Measurements from ENCODE around the gene BLZF1. TPM values are rescaled to one million over a fixed set of nuclear protein-coding genes. Genes with fewer than 3 reads are reported as not detected.
"Not testable (repeated sequence)": the region's sequence is repeated elsewhere in the genome, so short reads cannot be mapped to it uniquely, and the experiment has no call there.

Gene BLZF1
- total and polyA plus RNA-seq, 2 experiments from 2014 or later: 16.3 to 29.6 TPM

- H4K20me1 ChIP-seq (ENCODE audit: insufficient read depth, poor library complexity, severe bottlenecking): no peaks in the 10 kb centered on the region
- no peak overlapping the region for H2AFZ ChIP-seq
- H3K4me3 ChIP-seq: no peak overlapping the region
- no peaks in the 10 kb centered on the region for H3K27me3 ChIP-seq
- H3K4me2 ChIP-seq: no peak overlapping the region
- TF ChIP-seq EZH2phosphoT487 (IDR thresholded peaks at IDR 0.05; ENCODE audit: low read depth, severe bottlenecking, unreplicated experiment) (no peak), EZH2 (IDR thresholded peaks at IDR 0.05; ENCODE audit: borderline replicate concordance) (no peak), CTCF (IDR thresholded peaks at IDR 0.05; ENCODE audit: poor library complexity) (no peak)
- H3K36me3 ChIP-seq (replicated peaks; ENCODE audit: insufficient read depth, low read depth): no peaks in the 10 kb centered on the region
- H3K4me1 ChIP-seq (ENCODE audit: insufficient read depth): no peaks in the 10 kb centered on the region
- H3K9me2 ChIP-seq (replicated peaks; ENCODE audit: insufficient read depth): no peaks in the 10 kb centered on the region
- H3K79me2 ChIP-seq: no peaks in the 10 kb centered on the region
- DNase-seq (ENCODE audit: low spot score): no peak
- no peak overlapping the region for H3K27ac ChIP-seq
- no peaks in the 10 kb centered on the region for H3K9me3 ChIP-seq (ENCODE audit: low read depth)
These were observed 19.4 kb downstream of the BLZF1 start for GRCh38 chr1:169387399-169387798.

- DNase-seq (ENCODE audit: low spot score): no peak
- Histone ChIP-seq H3K9me2 (replicated peaks; ENCODE audit: insufficient read depth) (no peaks in the 10 kb centered on the region), H3K79me2 (no peaks in the 10 kb centered on the region), H3K4me1 (ENCODE audit: insufficient read depth) (no peaks in the 10 kb centered on the region), H2AFZ (no peak overlapping the region), H3K9me3 (ENCODE audit: low read depth) (no peaks in the 10 kb centered on the region), H3K27me3 (no peaks in the 10 kb centered on the region), H3K4me3 (no peak overlapping the region), H3K4me2 (no peak overlapping the region), H3K36me3 (replicated peaks; ENCODE audit: insufficient read depth, low read depth) (no peaks in the 10 kb centered on the region), H4K20me1 (ENCODE audit: insufficient read depth, poor library complexity, severe bottlenecking) (no peaks in the 10 kb centered on the region), H3K27ac (no peak overlapping the region)
- TF ChIP-seq EZH2 (IDR thresholded peaks at IDR 0.05; ENCODE audit: borderline replicate concordance): no peak
- TF ChIP-seq CTCF (IDR thresholded peaks at IDR 0.05; ENCODE audit: poor library complexity): no peak
- TF ChIP-seq EZH2phosphoT487 (IDR thresholded peaks at IDR 0.05; ENCODE audit: low read depth, severe bottlenecking, unreplicated experiment): no peak
These were observed 22.3 kb downstream of the BLZF1 start for GRCh38 chr1:169390303-169390702.

DNA sequence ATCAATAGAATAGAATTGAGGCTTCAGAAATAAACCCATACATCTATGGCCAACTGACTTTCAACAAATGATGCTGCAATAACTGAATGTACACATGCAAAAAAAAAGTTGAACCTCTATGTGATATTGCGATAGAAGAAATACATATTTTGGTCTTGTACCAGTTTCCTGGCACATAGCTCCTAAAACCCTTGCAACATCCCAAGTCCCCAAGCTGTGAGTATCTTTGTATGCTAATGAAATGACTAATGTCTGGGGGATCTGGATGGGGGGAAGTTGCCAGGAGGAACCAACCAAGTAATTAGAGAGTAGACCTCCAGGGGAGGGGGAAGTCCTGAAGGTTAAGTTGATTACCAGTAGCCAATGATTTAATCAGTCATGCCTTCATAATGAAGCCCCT is 24.4 kb downstream of the BLZF1 start:
- Histone ChIP-seq H4K20me1 (ENCODE audit: insufficient read depth, poor library complexity, severe bottlenecking) (no peaks in the 10 kb centered on the region), H2AFZ (no peak overlapping the region), H3K27me3 (no peaks in the 10 kb centered on the region), H3K36me3 (replicated peaks; ENCODE audit: insufficient read depth, low read depth) (no peaks in the 10 kb centered on the region), H3K9me2 (replicated peaks; ENCODE audit: insufficient read depth) (no peaks in the 10 kb centered on the region), H3K4me1 (ENCODE audit: insufficient read depth) (no peaks in the 10 kb centered on the region), H3K79me2 (no peaks in the 10 kb centered on the region), H3K4me2 (no peak overlapping the region), H3K9me3 (ENCODE audit: low read depth) (no peaks in the 10 kb centered on the region), H3K27ac (no peak overlapping the region), H3K4me3 (no peak overlapping the region)
- TF ChIP-seq CTCF (IDR thresholded peaks at IDR 0.05; ENCODE audit: poor library complexity) (no peak), EZH2 (IDR thresholded peaks at IDR 0.05; ENCODE audit: borderline replicate concordance) (no peak), EZH2phosphoT487 (IDR thresholded peaks at IDR 0.05; ENCODE audit: low read depth, severe bottlenecking, unreplicated experiment) (no peak)
- no peak for DNase-seq (ENCODE audit: low spot score)
- WGBS (ENCODE audit: low lambda C conversion rate, missing lambda C conversion rate): 100% methylated on average over 1 of the region's 1 CpG

DNA sequence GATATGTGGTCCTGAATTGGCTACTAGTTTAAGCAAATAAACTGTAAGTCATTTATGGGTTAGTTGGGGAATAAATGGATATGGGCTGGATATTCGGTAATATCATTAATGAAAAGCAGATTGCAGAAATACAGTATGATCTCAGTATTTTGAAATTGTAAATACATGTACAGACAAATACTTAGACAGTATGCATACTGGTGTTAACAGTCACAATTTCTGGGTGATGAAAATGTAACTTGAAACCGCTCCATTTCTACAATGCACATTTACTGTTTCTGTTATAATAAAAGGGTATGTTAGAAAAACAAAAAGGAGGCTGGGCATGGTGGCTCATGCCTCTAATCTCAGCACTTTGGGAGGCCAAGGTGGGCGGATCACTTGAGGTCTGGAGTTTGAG is 28.0 kb downstream of the BLZF1 start:
- no peak for TF ChIP-seq CTCF (IDR thresholded peaks at IDR 0.05; ENCODE audit: poor library complexity)
- no peak for TF ChIP-seq EZH2phosphoT487 (IDR thresholded peaks at IDR 0.05; ENCODE audit: low read depth, severe bottlenecking, unreplicated experiment)
- no peak for TF ChIP-seq EZH2 (IDR thresholded peaks at IDR 0.05; ENCODE audit: borderline replicate concordance)
- H3K36me3 ChIP-seq (replicated peaks; ENCODE audit: insufficient read depth, low read depth): no peaks in the 10 kb centered on the region
- no peaks in the 10 kb centered on the region for H4K20me1 ChIP-seq (ENCODE audit: insufficient read depth, poor library complexity, severe bottlenecking)
- H3K9me3 ChIP-seq (ENCODE audit: low read depth): no peaks in the 10 kb centered on the region
- no peak overlapping the region for H2AFZ ChIP-seq
- DNase-seq (ENCODE audit: low spot score): no peak
- H3K4me1 ChIP-seq (ENCODE audit: insufficient read depth): no peaks in the 10 kb centered on the region
- over 99% methylated on average over 3 of the region's 3 CpGs for WGBS (ENCODE audit: low lambda C conversion rate, missing lambda C conversion rate)
- H3K9me2 ChIP-seq (replicated peaks; ENCODE audit: insufficient read depth): no peaks in the 10 kb centered on the region
- no peaks in the 10 kb centered on the region for H3K27me3 ChIP-seq
- H3K27ac ChIP-seq: no peak overlapping the region
- no peaks in the 10 kb centered on the region for H3K79me2 ChIP-seq
- no peak overlapping the region for H3K4me2 ChIP-seq
- no peak overlapping the region for H3K4me3 ChIP-seq

DNA sequence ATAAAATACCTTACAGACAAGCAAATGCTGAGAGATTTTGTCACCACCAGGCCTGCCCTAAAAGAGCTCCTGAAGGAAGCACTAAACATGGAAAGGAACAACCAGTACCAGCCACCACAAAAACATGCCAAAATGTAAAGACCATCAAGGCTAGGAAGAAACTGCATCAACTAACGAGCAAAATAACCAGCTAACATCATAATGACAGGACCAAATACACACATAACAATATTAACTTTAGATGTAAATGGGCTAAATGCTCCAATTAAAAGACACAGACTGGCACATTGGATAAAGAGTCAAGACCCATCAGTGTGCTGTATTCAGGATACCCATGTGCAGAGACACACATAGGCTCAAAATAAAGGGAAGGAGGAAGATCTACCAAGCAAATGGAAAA is 34.6 kb downstream of the BLZF1 start:
- not testable (repeated sequence) for H3K27ac ChIP-seq; H3K4me3 ChIP-seq; H3K79me2 ChIP-seq; H4K20me1 ChIP-seq (ENCODE audit: insufficient read depth, poor library complexity, severe bottlenecking); H2AFZ ChIP-seq; H3K36me3 ChIP-seq (replicated peaks; ENCODE audit: insufficient read depth, low read depth); H3K4me1 ChIP-seq (ENCODE audit: insufficient read depth); H3K27me3 ChIP-seq; DNase-seq (ENCODE audit: low spot score); H3K9me3 ChIP-seq (ENCODE audit: low read depth); H3K4me2 ChIP-seq; H3K9me2 ChIP-seq (replicated peaks; ENCODE audit: insufficient read depth)
- 100% methylated on average over 1 of the region's 1 CpG for WGBS (ENCODE audit: low lambda C conversion rate, missing lambda C conversion rate)

GRCh38 chr1:169408340-169408739 is 40.3 kb downstream of the BLZF1 start:
- H3K36me3 ChIP-seq (replicated peaks; ENCODE audit: insufficient read depth, low read depth); H3K79me2 ChIP-seq; H4K20me1 ChIP-seq (ENCODE audit: insufficient read depth, poor library complexity, severe bottlenecking); H3K9me3 ChIP-seq (ENCODE audit: low read depth); H3K27me3 ChIP-seq; DNase-seq (ENCODE audit: low spot score); H3K27ac ChIP-seq; H3K9me2 ChIP-seq (replicated peaks; ENCODE audit: insufficient read depth); H3K4me3 ChIP-seq; H3K4me1 ChIP-seq (ENCODE audit: insufficient read depth); H2AFZ ChIP-seq; H3K4me2 ChIP-seq: not testable (repeated sequence)
- WGBS (ENCODE audit: low lambda C conversion rate, missing lambda C conversion rate): 93% methylated on average over 5 of the region's 5 CpGs
